Fibroblast of pulmonary artery (primary cell): ENCODE data around the gene OTOG.

Experiments
- DNase-seq: peaks from one replicate; pipeline ENCODE4 v3.0.0-alpha.2; 2010; ENCODE audit warnings: low read depth
- H3K4me3 ChIP-seq: replicated peaks from 2 replicates; pipeline ENCODE4 v1.5.1; 2011; ENCODE audit warnings: low read depth, mild to moderate bottlenecking, control low read depth, low read length, moderate library complexity
- TF ChIP-seq, protein P1 (sequence below): IDR thresholded peaks from 2 replicates; pipeline ENCODE4 v1.5.1; 2011; ENCODE audit warnings: mild to moderate bottlenecking, control low read depth, low read length, inconsistent platforms; ENCODE audit errors: missing control alignments

OTOG gene

DNA sequence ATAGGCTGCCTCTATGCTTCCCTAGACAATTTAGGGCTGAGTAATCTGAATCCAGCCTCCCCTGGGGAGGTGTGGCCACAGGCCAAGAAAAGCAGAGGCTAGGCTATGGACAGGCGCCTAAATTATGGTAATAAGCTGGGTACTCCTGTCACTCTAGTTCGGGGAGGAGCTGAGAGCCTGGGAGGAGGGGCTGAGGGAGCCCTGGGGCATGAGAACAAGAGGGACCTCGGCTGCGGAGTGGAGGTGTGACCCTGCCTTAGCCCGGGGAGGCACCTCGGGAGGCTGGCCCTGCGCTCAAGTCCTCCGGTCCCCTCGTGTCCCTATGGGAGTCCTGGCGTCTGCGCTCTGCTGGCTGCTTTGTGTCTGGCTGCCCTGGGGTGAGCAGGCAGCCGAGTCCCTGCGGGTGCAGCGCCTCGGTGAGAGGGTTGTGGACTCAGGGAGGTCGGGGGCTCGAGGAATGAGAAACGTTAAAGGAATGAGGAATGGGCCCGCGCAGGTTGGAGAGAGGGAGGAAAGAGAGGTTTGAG, at the start of gene OTOG:
Gene OTOG (plus strand): TSS at position 209 of the 527 bp plus-strand sequence. CDS start 114 bp downstream, at position 323.
- no peak within 1 kb of the TSS for H3K4me3 ChIP-seq
- TF ChIP-seq, protein P1, sequence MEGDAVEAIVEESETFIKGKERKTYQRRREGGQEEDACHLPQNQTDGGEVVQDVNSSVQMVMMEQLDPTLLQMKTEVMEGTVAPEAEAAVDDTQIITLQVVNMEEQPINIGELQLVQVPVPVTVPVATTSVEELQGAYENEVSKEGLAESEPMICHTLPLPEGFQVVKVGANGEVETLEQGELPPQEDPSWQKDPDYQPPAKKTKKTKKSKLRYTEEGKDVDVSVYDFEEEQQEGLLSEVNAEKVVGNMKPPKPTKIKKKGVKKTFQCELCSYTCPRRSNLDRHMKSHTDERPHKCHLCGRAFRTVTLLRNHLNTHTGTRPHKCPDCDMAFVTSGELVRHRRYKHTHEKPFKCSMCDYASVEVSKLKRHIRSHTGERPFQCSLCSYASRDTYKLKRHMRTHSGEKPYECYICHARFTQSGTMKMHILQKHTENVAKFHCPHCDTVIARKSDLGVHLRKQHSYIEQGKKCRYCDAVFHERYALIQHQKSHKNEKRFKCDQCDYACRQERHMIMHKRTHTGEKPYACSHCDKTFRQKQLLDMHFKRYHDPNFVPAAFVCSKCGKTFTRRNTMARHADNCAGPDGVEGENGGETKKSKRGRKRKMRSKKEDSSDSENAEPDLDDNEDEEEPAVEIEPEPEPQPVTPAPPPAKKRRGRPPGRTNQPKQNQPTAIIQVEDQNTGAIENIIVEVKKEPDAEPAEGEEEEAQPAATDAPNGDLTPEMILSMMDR: no peak
- DNase-seq: no peak

GRCh38 chr11:17498058-17498457, 49.0 kb upstream of the OTOG start:
- H3K4me3 ChIP-seq: no peak overlapping the region
- DNase-seq: no peak
- TF ChIP-seq, protein P1: no peak

- TF ChIP-seq, protein P1: peak; percentile 33
- no peak for DNase-seq
- H3K4me3 ChIP-seq: no peak overlapping the region
Measured at GRCh38 chr11:17498475-17498874, 48.6 kb upstream of the OTOG start.

GRCh38 chr11:17500673-17501072, 46.4 kb upstream of the OTOG start:
- no peak overlapping the region for H3K4me3 ChIP-seq
- no peak for DNase-seq

DNA sequence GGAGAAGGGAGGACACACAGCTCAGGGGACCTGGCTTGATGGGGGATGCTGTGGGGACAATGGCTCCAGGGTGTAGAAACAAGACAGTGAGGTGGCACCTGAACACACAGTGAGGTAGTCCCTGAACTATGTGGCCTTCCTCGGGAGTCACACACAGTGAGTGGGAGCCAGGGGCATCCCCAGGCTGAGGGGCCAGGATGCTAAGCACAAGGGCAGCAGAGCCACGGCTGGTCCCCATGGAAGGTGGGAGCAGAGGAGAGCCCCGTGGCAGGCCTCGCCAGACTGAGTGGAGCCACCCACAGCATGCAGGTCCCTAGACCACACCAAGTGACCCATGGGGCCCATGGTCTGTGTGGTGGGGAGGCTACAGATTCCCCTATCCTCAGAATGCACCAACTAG, 44.4 kb upstream of the OTOG start:
- no peak for DNase-seq
- TF ChIP-seq, protein P1: no peak
- H3K4me3 ChIP-seq: no peak overlapping the region

More at GRCh38 chr11:17500673-17501072, 46.4 kb upstream of the OTOG start:
- TF ChIP-seq, protein P1: no peak

- H3K4me3 ChIP-seq: no peak overlapping the region
- peak; percentile 68 for DNase-seq
- TF ChIP-seq, protein P1: peak; percentile 88
Measured at GRCh38 chr11:17504330-17505107, 42.5 kb upstream of the OTOG start.
